Mesenteric fat pad (tissue), 1 donor: ENCODE measurements around the gene SYNE1. TPM values are rescaled to one million over a fixed set of nuclear protein-coding genes. Genes with fewer than 3 reads are reported as not detected.
"Not testable (repeated sequence)": the region's sequence is repeated elsewhere in the genome, so short reads cannot be mapped to it uniquely, and the experiment has no call there.

ENCODE experiments used
- DNase-seq: peaks from one replicate; pipeline ENCODE4 v3.0.0-alpha.2; 2020; ENCODE audit warnings: low spot score
- long read RNA-seq: library from polyadenylated mRNA; unstranded; transcript quantifications from one replicate; pipeline ENCODE4 v2.0.0, GENCODE V29; 2020
- total RNA-seq: library from RNA; stranded (reverse); fragmentation: NEBNext Ultra II Directional; extraction: Animal tissue kit (Norgen Biotek cat#: 25700); gene quantifications from one replicate; pipeline ENCODE4 v1.2.1, GENCODE V29; 2021
- donor health status: DM: yes; HTN: yes; CAD: no.

The SYNE1 gene
- 84.2 TPM for total RNA-seq
- long read RNA-seq, partial matches to known transcripts = 27 of 53 reads
- long read RNA-seq, other reads (novel, unspliced or antisense) = 23 of 53 reads

GRCh38 chr6:152637296-152638047 lies at the start of gene SYNE1:
TSS of gene SYNE1 (minus strand) at chr6:152637362. CDS start at chr6:152628331, 9,031 bp downstream.
- DNase-seq = no peak

- no peak for DNase-seq
Observed at GRCh38 chr6:152685819-152686218, 48.7 kb upstream of the SYNE1 start.

GRCh38 chr6:152682935-152683334 lies 45.8 kb upstream of the SYNE1 start:
- not testable (repeated sequence) for DNase-seq

- no peak for DNase-seq
Observed at GRCh38 chr6:152682141-152682540, 45.0 kb upstream of the SYNE1 start.

- DNase-seq = no peak
Observed at GRCh38 chr6:152680879-152681517, 43.8 kb upstream of the SYNE1 start.

- DNase-seq = no peak
Observed at GRCh38 chr6:152680151-152680550, 43.0 kb upstream of the SYNE1 start.

- no peak for DNase-seq
Observed at GRCh38 chr6:152673236-152673635, 36.1 kb upstream of the SYNE1 start.

- no peak for DNase-seq
Observed at GRCh38 chr6:152671171-152671570, 34.0 kb upstream of the SYNE1 start.

GRCh38 chr6:152669895-152670294 lies 32.7 kb upstream of the SYNE1 start:
- no peak for DNase-seq

GRCh38 chr6:152661776-152662175 lies 24.6 kb upstream of the SYNE1 start:
- no peak for DNase-seq

GRCh38 chr6:152651986-152652385 lies 14.8 kb upstream of the SYNE1 start:
- DNase-seq = no peak

GRCh38 chr6:152648105-152648504 lies 10.9 kb upstream of the SYNE1 start:
- no peak for DNase-seq

- DNase-seq = not testable (repeated sequence)
Observed at GRCh38 chr6:152646732-152647131, 9.6 kb upstream of the SYNE1 start.

GRCh38 chr6:152642578-152643375 lies 5.6 kb upstream of the SYNE1 start:
- DNase-seq = no peak

GRCh38 chr6:152636609-152637295 lies 410 bp downstream of the SYNE1 start:
- no peak for DNase-seq

GRCh38 chr6:152636021-152636608 lies 1.0 kb downstream of the SYNE1 start:
- no peak for DNase-seq

GRCh38 chr6:152634773-152635172 lies 2.4 kb downstream of the SYNE1 start:
- no peak for DNase-seq

- DNase-seq = no peak
Observed at GRCh38 chr6:152632121-152632782, 4.9 kb downstream of the SYNE1 start.

- no peak for DNase-seq
Observed at GRCh38 chr6:152631376-152631775, 5.8 kb downstream of the SYNE1 start.

GRCh38 chr6:152630832-152631231 lies 6.3 kb downstream of the SYNE1 start:
- no peak for DNase-seq
